GM04504 (cell line): ENCODE results near the gene GCM1.

Source experiments
- DNase-seq: peaks from one replicate; pipeline ENCODE4 v3.0.0-alpha.2; 2012; ENCODE audit warnings: low read depth

Gene GCM1

GRCh38 chr6:53152576-53152975, 3.9 kb upstream of the GCM1 start:
- DNase-seq: no peak

DNA sequence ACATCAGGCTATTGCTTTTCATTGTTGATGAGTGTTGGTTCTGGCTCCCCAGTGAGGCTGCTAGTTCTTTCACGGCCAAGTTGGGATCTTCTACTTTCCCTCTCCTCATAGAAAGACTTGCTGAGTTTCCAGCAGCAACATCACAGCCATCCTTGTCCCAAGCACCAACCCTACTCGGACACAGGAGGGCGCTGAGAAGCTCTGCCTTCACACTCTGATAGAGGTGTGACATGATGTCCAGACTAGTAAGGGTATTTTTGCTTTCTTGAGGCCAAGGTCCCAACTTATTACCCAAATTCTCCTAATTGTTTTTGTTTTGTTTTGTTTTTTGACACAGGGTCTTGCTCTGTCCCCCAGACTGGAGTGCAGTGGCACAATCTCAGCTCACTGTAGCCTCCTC, 3.0 kb upstream of the GCM1 start:
- no peak for DNase-seq

GRCh38 chr6:53144802-53145201, 3.8 kb downstream of the GCM1 start:
- DNase-seq: no peak

DNA sequence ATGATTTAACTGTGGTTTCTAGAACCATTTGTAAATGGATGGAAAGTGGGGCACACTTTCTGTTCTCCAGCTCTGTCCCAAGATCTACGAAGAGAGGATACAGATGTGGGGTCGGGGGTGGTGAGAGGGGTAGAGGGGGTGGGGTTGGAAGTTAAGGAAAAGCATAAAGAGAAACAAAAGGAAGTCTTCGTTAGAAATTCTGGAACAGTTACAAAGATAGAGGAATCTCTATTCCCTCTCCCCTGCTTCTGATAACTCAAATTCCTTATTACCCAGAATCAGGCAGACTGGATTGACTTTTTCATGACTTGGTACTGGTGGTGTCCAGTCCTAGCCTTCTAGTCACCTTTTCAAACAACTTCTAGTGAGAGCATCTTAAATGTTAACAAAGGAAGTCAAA, 4.9 kb downstream of the GCM1 start:
- DNase-seq: no peak

DNA sequence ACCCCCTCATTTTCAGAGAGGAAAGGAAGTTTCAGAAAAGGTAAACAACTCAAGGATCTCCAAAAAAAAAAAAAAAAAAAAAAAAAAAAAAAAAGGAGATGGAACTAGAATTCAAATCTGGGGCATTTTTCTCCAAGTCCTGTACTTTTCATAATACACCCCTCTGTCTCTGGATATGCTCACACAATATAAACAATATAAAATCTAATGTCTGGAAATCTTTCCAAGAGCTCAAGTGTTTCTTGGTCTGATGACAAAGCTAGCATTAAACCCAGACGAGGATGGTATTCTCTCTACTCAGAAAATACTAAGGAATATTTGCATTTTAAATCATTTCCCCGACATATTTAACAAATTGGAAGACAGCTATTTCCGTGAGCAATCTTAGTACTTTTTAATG, 5.8 kb downstream of the GCM1 start:
- DNase-seq: no peak

DNA sequence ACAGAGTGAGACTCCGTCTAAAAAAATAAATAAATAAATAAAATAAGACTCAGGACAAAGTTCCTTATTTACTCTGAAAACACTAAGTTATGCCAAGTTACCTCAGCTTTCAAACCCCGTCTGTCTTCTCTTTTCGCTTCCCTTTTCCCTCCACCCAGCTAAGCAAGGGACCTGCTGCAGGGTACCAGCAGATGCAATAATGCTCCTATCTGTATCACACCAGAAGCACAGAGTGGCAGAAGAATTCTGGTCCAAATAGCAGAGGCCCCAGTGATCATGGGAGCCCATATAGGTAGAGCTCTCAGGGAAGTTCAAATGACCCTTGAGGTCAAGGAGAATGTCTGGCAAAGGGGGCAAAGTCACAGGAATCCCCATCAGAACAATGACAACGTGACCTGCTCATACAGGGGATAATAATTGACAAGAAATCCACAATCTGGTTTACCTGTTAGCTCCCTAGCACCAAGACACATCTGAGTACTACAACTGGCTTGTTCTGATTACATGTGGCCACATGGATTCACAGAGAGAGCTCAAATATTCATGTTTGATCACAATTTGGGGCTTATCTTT, 8.7 kb downstream of the GCM1 start:
- no peak for DNase-seq

- no peak for DNase-seq
Observed at GRCh38 chr6:53136000-53136609, 12.5 kb downstream of the GCM1 start.

- DNase-seq: no peak
Observed at GRCh38 chr6:53134601-53135235, 13.9 kb downstream of the GCM1 start.

DNA sequence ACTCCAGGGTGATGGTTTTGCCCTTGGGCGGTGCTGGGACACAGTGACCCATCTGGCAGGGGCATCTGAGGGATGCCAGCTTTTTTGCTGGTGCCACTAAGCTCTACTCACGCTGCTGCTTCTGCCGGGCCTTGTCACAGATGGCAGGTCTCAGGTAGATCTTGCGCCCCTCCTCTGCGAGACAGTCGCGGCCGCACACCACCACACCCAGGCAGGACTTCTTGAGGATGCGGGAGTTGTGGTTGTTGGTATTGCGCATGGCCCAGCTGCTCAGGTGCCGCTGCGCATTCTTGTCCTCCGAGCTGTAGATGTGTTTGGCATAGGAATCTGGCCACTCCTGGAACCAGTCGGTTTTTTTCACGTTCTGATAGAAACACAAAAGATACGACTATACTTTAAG, 14.7 kb downstream of the GCM1 start:
- DNase-seq: no peak

- no peak for DNase-seq
Observed at GRCh38 chr6:53130569-53131290, 17.9 kb downstream of the GCM1 start.

DNA sequence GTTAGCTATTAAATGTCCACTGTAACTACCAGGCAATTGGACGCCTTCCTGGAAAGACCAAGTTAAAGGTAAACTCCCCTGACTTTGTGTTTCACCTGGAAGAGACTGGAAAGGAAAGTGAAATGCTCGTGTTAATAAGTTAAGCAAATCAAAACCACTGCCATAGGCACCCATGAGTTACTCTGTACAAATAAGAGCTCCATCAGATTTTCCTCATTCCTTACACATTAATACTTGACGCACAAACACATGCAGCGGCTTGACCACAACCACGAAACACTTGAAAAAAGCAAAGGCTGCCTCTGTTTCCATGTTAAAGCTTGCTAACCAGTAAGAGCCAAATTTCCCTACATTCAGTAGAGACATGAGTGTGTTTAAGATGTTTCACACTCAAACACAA, 19.8 kb downstream of the GCM1 start:
- no peak for DNase-seq

GRCh38 chr6:53125276-53125675, 23.4 kb downstream of the GCM1 start:
- no peak for DNase-seq

DNA sequence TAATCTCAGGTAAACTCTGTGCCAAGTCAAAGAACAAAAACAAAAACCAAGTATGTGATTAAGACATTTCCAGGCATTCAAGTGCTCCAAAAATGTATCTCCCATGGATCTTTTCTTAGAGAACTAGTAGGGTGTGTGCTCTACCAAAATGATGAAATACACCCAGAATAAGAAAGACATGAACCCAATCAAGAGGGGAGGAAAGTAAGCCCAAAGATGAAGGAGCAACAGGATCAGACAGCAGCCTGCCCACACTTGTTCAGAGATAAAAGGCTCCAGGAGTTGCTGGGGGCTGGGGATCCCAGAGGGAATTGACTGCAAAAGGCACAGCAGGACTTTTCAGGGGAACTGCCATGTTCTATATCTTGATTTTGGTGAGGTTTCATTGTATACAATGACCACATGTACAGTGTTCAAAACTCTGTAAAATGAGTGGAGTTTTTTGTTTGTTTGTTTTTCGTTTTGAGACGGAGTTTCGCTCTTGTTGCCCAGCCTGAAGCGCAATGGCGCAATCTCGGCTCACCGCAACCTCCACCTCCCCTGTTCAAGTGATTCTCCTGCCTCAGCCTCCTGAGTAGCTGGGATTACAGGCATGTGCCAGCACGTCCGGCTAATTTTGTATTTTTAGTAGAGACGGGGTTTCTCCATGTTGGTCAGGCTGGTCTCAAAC, 24.4 kb downstream of the GCM1 start:
- DNase-seq: no peak

DNA sequence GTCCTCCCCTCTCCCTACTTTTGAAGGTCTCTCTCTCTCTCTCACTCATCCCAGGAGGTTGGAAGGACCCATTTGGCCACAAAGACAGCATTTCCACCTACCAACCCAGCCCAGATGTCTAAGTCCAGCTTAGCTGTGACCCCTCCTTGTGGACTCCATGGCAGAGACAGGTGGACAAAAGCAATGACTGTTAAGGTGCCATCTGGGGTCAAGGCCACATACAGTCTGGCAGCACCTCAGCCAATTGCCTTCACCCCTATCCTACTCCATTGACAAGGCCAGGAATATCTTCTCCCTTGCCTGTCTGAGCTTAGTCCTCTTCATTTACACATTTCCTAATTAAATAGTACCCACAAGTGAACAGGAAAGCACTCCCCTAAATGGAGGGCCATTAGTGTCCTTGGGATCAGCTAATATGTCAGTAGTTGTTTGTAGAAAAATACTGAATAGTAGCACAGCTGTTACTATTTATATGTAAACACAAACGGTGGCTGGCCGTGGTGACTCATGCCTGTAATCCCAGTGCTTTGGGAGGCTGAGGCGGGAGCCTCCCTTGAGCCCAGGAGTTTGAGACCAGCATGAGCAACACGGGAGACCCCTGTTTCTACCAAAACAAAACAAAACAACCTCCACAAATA, 28.8 kb downstream of the GCM1 start:
- DNase-seq: peak; percentile 47

- no peak for DNase-seq
Observed at GRCh38 chr6:53119349-53119748, 29.3 kb downstream of the GCM1 start.

- DNase-seq: no peak
Observed at GRCh38 chr6:53115741-53116140, 32.9 kb downstream of the GCM1 start.

GRCh38 chr6:53115113-53115512, 33.5 kb downstream of the GCM1 start:
- no peak for DNase-seq

- no peak for DNase-seq
Observed at GRCh38 chr6:53113742-53114141, 34.9 kb downstream of the GCM1 start.

DNA sequence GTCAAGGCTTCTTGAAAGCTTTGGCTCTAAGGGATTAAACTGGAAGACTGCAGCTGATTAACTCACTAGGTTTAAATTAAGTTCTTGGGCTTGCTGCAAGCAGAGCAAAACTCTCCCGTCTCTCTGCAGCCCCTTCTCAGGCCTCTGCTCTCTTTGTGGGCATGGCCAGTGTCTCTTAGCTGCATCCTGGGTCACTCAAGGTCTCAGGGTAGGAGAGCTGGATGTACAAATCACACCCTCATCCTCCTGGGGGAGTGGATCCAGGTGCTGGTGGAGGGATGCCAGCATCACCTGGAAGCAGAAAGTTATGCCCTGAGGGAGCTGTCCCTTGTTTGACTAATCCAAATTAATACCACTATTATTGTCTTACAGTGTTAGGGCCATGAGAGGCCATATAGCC, 35.8 kb downstream of the GCM1 start:
- DNase-seq: no peak

DNA sequence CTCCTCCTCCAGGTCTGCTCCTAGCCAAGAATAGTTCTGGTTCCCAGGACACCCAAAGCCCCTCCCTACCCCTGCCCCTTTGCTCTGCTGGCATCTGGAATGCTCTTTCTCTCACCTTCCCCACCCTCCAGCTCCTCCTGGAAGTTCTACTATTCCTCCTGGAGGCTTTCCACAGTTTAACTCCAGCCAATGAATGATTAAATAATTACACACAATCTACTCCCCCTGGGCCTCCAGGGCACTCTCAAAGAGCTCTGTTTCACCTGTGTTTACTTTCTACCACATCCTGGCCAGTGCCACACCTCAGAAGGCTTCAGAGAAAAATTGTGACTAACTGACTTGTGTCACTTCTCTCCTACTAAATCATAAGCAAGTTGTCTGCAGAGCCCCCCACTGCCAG, 36.2 kb downstream of the GCM1 start:
- no peak for DNase-seq

GRCh38 chr6:53111865-53112264, 36.8 kb downstream of the GCM1 start:
- no peak for DNase-seq

DNA sequence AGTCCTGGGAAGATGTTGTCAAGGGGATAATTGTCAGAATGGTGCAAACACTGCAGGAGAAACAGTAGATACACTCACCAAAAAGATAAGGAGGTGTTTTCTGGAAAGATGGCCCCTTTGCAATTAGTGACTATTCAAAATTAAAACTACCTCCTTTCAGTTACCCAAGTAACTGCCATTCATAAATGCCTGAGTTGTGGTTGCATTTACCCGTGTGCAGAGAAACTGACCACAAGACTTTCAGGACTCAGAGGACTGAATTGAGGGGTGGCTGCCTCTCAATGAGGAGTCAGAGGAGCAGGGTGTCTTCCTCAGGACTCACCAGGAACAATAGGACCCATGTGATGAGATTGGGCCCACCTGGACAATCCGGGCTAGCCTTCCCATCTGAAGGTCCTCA, 39.0 kb downstream of the GCM1 start:
- DNase-seq: no peak
